GM19099 (cell line): Measurements from ENCODE around the gene CKM.

Experiments
- POLR2A ChIP-seq: IDR thresholded peaks from 3 replicates; pipeline ENCODE4 v1.6.1; 2011; ENCODE audit warnings: low read depth; ENCODE audit not compliant: insufficient read length; ENCODE audit errors: extremely low read depth

Gene CKM

DNA sequence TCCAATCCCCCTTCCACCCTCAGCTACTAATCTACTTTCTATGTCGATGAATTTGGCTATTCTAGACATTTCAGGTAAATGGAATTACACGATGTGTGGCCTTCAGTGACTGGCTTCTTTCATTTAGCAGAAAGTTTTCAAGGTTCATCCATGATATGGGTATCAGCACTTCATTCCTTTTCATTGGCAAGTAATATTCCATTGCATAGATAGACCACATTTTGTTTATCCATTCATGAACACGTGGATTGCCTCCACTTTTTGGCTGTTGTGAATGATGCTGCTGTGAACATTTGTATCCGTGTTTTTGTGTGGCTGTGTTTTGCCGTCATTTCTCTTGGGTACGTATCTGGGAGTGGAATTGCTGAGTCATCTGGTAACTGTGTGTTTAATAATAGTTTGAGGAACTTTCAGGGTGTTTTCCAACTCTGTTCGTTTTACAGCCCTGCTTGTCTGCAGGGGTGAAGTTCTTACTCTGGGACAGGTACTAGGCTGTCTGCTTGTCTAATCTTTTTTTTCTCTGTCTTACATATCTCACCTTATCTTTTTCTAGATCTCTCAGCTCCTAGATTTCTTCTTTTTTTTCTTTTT, 39.1 kb downstream of the CKM start:
- no peak for TF ChIP-seq POLR2A

DNA sequence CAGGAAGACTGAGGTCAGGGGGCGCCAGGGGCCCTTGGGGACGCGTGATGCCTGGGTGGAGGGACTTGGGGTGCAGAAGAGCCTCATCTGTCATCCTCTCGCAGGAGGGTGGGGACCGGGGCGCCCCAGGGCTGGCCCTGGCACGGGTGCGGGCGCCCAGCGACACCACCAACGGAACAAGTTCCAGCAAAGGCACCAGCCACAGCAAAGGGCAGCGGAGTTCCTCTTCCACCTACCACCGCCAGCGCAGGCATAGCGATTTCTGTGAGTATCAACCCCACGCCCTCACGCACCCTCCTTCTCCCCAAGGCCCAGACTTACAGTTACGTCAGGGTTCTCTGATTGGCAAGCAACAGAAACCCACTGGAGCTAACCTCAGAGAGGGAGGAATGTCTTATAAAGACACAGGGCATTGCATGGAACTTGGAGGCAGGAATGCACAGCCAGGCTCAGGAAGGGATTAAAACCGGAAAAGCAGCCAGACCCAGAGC, 42.2 kb downstream of the CKM start:
- no peak for TF ChIP-seq POLR2A

DNA sequence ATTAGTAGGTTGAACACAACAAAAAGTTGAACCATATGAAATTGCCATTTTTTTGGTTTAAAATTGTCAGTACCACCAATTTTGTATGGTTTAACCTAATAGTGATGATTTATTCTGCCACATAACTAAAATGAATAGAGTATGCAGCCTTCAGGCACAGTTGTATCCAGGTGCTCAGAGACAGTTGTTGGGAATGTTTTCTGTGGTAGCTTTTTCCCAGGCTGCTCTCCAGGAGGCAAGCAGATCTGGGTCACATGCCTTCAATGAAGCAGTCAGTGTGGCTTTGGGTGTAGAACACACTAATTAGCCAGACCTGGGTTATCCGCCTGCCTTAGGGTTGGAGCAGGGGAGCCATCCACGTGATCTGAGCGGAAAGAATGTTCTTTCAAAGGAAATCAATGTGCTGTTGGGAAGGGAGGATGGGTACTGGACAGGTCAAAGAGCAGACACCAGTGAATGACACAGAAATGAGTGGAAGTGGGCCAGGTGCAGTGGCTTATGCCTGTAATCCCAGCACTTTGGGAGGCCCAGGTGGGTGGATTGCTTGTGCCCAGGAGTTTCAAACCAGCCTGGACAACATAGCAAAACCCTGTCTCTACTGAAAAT, 43.0 kb downstream of the CKM start:
- TF ChIP-seq POLR2A = no peak

DNA sequence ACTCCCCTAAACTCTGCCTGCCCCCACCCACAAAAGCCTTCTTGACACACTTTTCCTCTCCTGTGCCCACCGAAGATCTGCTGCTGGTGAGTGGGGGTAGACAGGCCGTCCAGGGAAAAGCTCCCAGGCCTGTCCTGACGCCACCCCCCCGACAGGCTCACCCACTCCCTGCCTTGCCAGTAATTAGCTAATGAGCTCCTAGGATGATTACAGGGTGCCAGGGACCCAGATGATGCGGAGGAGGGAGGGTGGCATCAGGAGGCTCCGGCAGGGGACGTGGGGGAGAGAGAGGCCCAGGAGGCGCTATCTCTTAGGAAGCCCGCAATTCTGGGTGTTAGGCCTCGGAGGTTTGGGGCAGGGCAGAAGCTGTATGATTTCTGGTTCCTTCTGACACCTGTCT, 44.6 kb downstream of the CKM start:
- TF ChIP-seq POLR2A = no peak

DNA sequence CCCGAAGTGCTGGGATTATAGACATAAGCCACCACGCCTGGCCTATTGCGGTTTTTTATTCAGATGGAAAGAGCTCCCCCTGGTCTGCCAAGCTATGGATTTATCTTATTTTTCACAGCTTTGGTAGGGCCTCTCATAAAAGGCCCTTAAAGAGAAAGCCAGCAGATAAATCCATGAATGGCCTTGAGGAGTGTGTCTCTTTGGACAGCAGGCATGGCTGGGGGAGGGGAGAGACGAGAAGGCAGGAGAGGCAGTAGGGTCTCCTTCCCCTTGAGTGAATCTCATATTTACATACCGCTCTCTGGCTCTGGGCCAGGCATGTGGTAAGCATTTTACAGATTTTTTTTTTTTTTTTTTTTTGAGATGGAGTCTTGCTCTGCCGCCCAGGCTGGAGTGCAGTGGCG, 46.4 kb downstream of the CKM start:
- TF ChIP-seq POLR2A = no peak

DNA sequence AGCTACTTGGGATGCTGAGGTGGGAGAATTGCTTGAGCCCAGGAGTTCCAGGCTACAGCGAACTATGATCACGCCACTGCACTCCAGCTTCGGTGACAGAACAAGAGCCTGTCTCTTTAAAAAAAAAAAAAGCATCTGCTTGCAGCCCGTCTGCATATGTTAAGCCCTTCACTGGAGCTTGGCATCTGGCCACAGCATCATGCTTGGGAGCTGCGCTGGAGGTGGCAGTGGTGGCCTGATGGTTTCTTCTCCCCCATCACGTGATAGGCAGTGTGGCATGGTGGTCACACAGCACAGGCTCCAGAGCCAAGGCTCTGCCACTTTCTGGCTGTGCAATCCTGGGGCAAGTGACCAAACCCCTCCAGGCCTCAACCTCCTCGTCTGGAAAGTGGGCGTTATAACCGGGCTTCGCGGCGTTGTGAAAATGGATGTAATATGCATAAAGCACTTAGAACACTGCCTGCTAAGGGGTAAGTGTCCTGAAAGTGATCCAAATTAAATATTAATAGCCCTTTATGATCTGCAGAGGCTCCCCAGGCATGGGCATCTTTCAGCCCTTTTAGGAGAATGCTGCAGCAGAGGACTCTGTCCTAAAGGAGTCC, 47.2 kb downstream of the CKM start:
- no peak for TF ChIP-seq POLR2A

- TF ChIP-seq POLR2A = no peak
Observed at GRCh38 chr19:45273521-45273855, 49.2 kb downstream of the CKM start.

DNA sequence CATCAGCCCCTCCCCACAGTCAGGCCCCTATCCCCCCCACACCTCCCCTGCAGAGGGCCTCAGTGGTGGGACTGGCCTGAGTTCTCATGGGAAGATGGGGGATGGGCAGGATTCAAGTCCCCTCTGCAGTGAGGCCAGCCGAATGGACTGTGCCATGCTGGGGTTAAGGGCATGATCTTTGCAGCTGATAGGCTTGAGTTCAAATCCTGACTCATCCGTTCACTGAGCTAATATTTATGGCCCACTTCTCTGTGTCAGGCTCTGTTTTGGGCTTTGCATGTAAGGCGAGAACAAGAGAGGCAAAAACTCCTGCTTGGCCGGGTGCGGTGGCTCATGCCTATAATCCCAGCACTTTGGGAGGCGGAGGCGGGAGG, 51.0 kb downstream of the CKM start:
- TF ChIP-seq POLR2A = no peak

GRCh38 chr19:45271098-45271734, 51.5 kb downstream of the CKM start:
- TF ChIP-seq POLR2A = no peak

DNA sequence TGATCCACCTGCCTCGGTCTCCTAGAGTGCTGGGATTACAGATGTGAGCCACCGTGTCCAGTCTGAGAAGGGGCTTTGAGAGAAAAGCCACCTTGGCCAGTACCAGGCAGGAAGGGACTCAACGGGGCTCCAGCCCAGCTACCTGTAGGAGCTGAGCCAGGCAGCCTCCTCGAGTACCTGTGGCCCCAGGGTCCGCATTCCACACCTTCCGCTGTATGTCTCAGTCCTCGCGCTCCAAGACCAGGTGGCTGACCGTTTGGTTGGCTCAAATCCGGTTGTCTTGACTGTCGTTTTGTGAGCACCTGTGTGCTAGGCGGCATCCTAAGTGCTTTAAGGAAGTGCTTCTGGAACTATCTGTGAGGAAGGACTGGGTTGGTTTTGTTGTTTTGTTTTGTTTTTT, 55.4 kb downstream of the CKM start:
- no peak for TF ChIP-seq POLR2A

GRCh38 chr19:45265375-45265774, 57.3 kb downstream of the CKM start:
- no peak for TF ChIP-seq POLR2A

DNA sequence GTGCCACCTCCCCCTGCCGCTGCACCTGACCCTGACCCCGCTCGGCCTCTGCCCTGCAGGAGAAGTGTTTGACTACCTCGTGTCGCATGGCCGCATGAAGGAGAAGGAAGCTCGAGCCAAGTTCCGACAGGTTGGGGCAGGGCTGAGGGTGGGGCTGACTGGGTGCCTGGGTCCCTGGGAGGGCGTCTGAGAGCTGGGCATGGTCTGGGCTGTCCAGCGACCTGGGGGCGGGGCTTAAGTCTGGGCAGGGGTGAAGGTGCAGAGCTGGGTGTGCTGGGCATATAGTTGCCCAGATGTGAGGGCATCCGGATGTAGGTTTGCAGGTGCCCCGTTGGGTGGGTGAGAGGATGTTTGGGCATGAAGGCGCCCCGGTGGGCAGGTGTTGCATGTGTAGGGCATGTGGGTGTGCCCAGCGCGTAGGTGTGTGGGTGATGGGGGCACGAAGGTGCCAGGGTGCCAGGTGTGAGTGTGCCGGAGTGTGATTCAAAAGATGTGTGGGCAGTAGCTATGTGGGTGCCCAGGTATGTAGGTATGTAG, 57.8 kb downstream of the CKM start:
- TF ChIP-seq POLR2A = no peak

DNA sequence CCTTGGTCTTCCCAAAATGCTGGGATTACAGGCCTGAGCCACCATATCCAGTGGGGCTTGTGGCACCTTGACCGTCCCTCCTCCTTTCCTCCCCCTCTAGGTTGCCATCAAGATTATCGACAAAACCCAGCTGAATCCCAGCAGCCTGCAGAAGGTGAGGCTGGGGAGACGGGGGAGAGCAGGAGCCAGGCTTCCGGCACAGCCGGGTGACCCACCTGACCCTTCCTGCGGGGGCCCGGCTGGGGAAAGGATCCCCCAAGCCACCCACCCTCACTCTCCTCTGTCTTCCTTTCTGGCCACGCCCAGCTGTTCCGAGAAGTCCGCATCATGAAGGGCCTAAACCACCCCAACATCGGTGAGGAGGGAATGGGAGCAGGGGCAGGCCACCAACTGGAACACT, 59.7 kb downstream of the CKM start:
- no peak for TF ChIP-seq POLR2A

GRCh38 chr19:45262570-45262969, 60.1 kb downstream of the CKM start:
- no peak for TF ChIP-seq POLR2A

GRCh38 chr19:45258862-45259261, 63.8 kb downstream of the CKM start:
- TF ChIP-seq POLR2A = no peak

GRCh38 chr19:45256836-45257235, 65.8 kb downstream of the CKM start:
- no peak for TF ChIP-seq POLR2A
